ENCODE data around the gene GGT7. TPM values are rescaled to one million over a fixed set of nuclear protein-coding genes. Genes with fewer than 3 reads are reported as not detected.
A peak's percentile ranks its signal among the peaks of the same experiment; 100 is the strongest.
"Not testable (repeated sequence)": the region's sequence is repeated elsewhere in the genome, so short reads cannot be mapped to it uniquely, and the experiment has no call there.

GGT7 gene
- total RNA-seq, 1 donor from 2014 or later: 58.4 TPM

DNA sequence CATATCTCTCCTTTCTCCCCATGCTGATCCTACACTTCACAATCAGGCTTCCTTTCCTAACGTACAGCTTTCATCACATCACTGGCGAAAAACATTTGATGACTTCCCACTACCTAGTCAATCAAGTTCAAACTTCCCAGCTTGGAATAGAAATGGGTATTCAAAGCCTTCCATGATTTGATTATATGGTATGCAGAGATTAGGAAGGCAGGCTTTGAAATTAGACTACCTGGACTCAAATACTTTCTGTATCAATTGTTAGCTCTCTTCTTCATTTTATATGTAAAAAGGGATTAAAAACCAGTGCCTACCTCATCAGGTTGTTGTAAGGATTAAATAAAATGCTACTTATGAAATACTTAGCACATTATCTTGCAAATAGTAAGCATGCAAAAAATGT is 54.9 kb downstream of the GGT7 start:
- TF ChIP-seq, protein P1, sequence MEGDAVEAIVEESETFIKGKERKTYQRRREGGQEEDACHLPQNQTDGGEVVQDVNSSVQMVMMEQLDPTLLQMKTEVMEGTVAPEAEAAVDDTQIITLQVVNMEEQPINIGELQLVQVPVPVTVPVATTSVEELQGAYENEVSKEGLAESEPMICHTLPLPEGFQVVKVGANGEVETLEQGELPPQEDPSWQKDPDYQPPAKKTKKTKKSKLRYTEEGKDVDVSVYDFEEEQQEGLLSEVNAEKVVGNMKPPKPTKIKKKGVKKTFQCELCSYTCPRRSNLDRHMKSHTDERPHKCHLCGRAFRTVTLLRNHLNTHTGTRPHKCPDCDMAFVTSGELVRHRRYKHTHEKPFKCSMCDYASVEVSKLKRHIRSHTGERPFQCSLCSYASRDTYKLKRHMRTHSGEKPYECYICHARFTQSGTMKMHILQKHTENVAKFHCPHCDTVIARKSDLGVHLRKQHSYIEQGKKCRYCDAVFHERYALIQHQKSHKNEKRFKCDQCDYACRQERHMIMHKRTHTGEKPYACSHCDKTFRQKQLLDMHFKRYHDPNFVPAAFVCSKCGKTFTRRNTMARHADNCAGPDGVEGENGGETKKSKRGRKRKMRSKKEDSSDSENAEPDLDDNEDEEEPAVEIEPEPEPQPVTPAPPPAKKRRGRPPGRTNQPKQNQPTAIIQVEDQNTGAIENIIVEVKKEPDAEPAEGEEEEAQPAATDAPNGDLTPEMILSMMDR (IDR thresholded peaks at IDR 0.05; ENCODE audit: unreplicated experiment): no peak
- peaks cover 14% of the 10 kb centered on the region for H3K36me3 Mint-ChIP-seq (ENCODE audit: insufficient read depth)
- no peak overlapping the region for H3K27ac Mint-ChIP-seq
- peaks cover 4% of the 10 kb centered on the region for H3K9me3 Mint-ChIP-seq (ENCODE audit: low read depth)
- no peaks in the 10 kb centered on the region for H3K27me3 Mint-ChIP-seq
- DNase-seq (ENCODE audit: low spot score, unreplicated experiment): no peak
- no peak overlapping the region for H3K4me3 Mint-ChIP-seq (ENCODE audit: low read depth)
- peaks cover 36% of the 10 kb centered on the region for H3K4me1 Mint-ChIP-seq (ENCODE audit: low read depth)

- Mint-ChIP-seq H3K27me3 (no peaks in the 10 kb centered on the region), H3K36me3 (ENCODE audit: insufficient read depth) (peaks cover 11% of the 10 kb centered on the region), H3K4me3 (ENCODE audit: low read depth) (no peak overlapping the region), H3K27ac (no peak overlapping the region), H3K4me1 (ENCODE audit: low read depth) (peaks cover 31% of the 10 kb centered on the region), H3K9me3 (ENCODE audit: low read depth) (peaks cover 3% of the 10 kb centered on the region)
- TF ChIP-seq, protein P1 (IDR thresholded peaks at IDR 0.05; ENCODE audit: unreplicated experiment): no peak
- DNase-seq (ENCODE audit: low spot score, unreplicated experiment): no peak
Observed at GRCh38 chr20:34817072-34817471, 55.6 kb downstream of the GGT7 start.

- H3K4me1 Mint-ChIP-seq (ENCODE audit: low read depth): peaks cover 25% of the 10 kb centered on the region
- DNase-seq (ENCODE audit: low spot score, unreplicated experiment): no peak
- H3K9me3 Mint-ChIP-seq (ENCODE audit: low read depth): no peaks in the 10 kb centered on the region
- H3K27ac Mint-ChIP-seq: peak overlapping the region; percentile 73
- H3K36me3 Mint-ChIP-seq (ENCODE audit: insufficient read depth): peaks cover 8% of the 10 kb centered on the region
- H3K27me3 Mint-ChIP-seq: no peaks in the 10 kb centered on the region
- no peak overlapping the region for H3K4me3 Mint-ChIP-seq (ENCODE audit: low read depth)
- TF ChIP-seq, protein P1 (IDR thresholded peaks at IDR 0.05; ENCODE audit: unreplicated experiment): no peak
Observed at GRCh38 chr20:34815636-34816035, 57.0 kb downstream of the GGT7 start.

- no peak for DNase-seq (ENCODE audit: low spot score, unreplicated experiment)
- peaks cover 18% of the 10 kb centered on the region for H3K36me3 Mint-ChIP-seq (ENCODE audit: insufficient read depth)
- TF ChIP-seq, protein P1 (IDR thresholded peaks at IDR 0.05; ENCODE audit: unreplicated experiment): no peak
- H3K4me3 Mint-ChIP-seq (ENCODE audit: low read depth): no peak overlapping the region
- no peaks in the 10 kb centered on the region for H3K27me3 Mint-ChIP-seq
- peaks cover 5% of the 10 kb centered on the region for H3K4me1 Mint-ChIP-seq (ENCODE audit: low read depth)
- no peaks in the 10 kb centered on the region for H3K9me3 Mint-ChIP-seq (ENCODE audit: low read depth)
- no peak overlapping the region for H3K27ac Mint-ChIP-seq
Observed at GRCh38 chr20:34808583-34808982, 64.1 kb downstream of the GGT7 start.

GRCh38 chr20:34807944-34808465 is 64.7 kb downstream of the GGT7 start:
- H3K4me1 Mint-ChIP-seq (ENCODE audit: low read depth); H3K27me3 Mint-ChIP-seq; H3K9me3 Mint-ChIP-seq (ENCODE audit: low read depth); DNase-seq (ENCODE audit: low spot score, unreplicated experiment); H3K4me3 Mint-ChIP-seq (ENCODE audit: low read depth); H3K27ac Mint-ChIP-seq: not testable (repeated sequence)
- peaks cover 18% of the 10 kb centered on the region for H3K36me3 Mint-ChIP-seq (ENCODE audit: insufficient read depth)

- Mint-ChIP-seq H3K4me1 (ENCODE audit: low read depth) (peaks cover 5% of the 10 kb centered on the region), H3K9me3 (ENCODE audit: low read depth) (peaks cover 5% of the 10 kb centered on the region), H3K36me3 (ENCODE audit: insufficient read depth) (peaks cover 32% of the 10 kb centered on the region), H3K27me3 (no peaks in the 10 kb centered on the region), H3K27ac (peak overlapping the region; percentile 5), H3K4me3 (ENCODE audit: low read depth) (no peak overlapping the region)
- no peak for DNase-seq (ENCODE audit: low spot score, unreplicated experiment)
- TF ChIP-seq, protein P1 (IDR thresholded peaks at IDR 0.05; ENCODE audit: unreplicated experiment): no peak
Observed at GRCh38 chr20:34806255-34806654, 66.4 kb downstream of the GGT7 start.
